ENCODE results near the gene STYXL2. TPM values are rescaled to one million over a fixed set of nuclear protein-coding genes. Genes with fewer than 3 reads are reported as not detected.

The STYXL2 gene
- total RNA-seq, 2 donors from 2014 or later: 5.8 to 21.9 TPM

DNA sequence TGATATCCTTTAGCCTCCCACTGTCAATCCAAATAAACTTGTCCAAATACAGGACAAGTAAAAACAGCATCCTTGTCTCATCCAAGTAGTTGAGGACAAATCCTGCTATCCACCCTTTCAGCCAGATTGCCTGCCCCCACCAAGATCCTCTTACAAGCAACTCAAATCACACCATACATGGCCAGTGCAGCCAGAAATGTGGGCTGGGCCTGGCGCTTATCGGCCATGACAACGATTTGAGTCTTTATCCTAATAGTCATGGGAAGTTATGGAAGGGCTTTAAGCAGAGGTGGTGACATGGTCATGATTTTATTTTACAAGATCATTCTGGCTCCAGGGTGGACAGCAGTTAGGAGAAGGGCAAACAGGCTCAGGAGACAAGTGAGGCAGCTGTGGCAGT is 10.0 kb upstream of the STYXL2 start:
- TF ChIP-seq, protein P1, sequence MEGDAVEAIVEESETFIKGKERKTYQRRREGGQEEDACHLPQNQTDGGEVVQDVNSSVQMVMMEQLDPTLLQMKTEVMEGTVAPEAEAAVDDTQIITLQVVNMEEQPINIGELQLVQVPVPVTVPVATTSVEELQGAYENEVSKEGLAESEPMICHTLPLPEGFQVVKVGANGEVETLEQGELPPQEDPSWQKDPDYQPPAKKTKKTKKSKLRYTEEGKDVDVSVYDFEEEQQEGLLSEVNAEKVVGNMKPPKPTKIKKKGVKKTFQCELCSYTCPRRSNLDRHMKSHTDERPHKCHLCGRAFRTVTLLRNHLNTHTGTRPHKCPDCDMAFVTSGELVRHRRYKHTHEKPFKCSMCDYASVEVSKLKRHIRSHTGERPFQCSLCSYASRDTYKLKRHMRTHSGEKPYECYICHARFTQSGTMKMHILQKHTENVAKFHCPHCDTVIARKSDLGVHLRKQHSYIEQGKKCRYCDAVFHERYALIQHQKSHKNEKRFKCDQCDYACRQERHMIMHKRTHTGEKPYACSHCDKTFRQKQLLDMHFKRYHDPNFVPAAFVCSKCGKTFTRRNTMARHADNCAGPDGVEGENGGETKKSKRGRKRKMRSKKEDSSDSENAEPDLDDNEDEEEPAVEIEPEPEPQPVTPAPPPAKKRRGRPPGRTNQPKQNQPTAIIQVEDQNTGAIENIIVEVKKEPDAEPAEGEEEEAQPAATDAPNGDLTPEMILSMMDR (IDR thresholded peaks at IDR 0.05): no peak
- no peak overlapping the region for H3K4me3 ChIP-seq
- no peaks in the 10 kb centered on the region for H3K27me3 ChIP-seq (replicated peaks; ENCODE audit: insufficient read depth)
- no peaks in the 10 kb centered on the region for H3K4me1 ChIP-seq (ENCODE audit: control insufficient read depth in 1 of 2, low read depth in 2 of 2)
- DNase-seq (ENCODE audit: low spot score): no peak
- H3K9me3 ChIP-seq: no peaks in the 10 kb centered on the region
- H3K36me3 ChIP-seq: no peaks in the 10 kb centered on the region
- H3K27ac ChIP-seq: no peak overlapping the region
- no peak for ATAC-seq (ENCODE audit: insufficient number of reproducible peaks, low FRiP score, low read depth)

DNA sequence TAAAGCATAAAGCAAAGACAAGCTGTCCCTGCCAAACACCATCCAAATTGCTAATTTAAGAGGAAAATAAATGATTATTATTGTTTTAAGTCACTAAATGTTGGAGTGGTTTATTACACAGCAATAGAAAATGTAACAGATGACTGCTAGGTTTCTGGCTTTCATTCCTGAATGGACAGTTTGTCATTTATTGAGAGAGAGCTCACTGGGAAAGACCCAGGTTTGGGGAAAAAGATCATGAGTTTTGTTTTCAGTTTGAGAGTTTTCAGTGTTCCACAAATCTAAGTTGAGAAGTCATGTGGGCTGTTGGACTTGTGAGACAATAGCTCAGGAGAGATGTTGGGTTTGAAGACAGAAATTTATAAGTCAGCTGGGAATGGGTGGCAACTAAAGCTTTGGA is 9.1 kb upstream of the STYXL2 start:
- TF ChIP-seq, protein P1 (IDR thresholded peaks at IDR 0.05): no peak
- no peak overlapping the region for H3K4me3 ChIP-seq
- H3K4me1 ChIP-seq (ENCODE audit: control insufficient read depth in 1 of 2, low read depth in 2 of 2): no peaks in the 10 kb centered on the region
- H3K9me3 ChIP-seq: no peaks in the 10 kb centered on the region
- no peak for ATAC-seq (ENCODE audit: insufficient number of reproducible peaks, low FRiP score, low read depth)
- no peaks in the 10 kb centered on the region for H3K36me3 ChIP-seq
- H3K27ac ChIP-seq: no peak overlapping the region
- no peaks in the 10 kb centered on the region for H3K27me3 ChIP-seq (replicated peaks; ENCODE audit: insufficient read depth)
- no peak for DNase-seq (ENCODE audit: low spot score)

DNA sequence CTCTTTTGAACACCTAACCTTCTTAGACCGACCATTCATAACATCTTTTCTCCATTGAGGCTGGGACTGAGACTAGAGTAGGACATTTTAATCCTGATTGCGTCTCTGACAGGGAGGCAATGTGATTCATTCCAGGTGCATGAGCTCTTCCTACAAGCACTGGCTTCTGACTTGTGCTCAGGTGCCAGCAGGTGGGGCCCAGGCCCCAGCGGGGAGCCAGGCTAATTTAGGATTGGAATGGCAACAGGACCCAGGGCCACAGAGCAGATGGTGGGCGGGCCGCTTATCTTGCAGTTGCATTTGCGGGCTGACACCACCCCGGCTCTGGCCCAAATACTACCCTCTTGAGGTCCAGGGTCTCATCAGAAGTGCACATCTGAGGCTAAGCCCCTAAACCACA is 7.8 kb upstream of the STYXL2 start:
- H3K4me1 ChIP-seq (ENCODE audit: control insufficient read depth in 1 of 2, low read depth in 2 of 2): no peaks in the 10 kb centered on the region
- H3K27ac ChIP-seq: no peak overlapping the region
- H3K27me3 ChIP-seq (replicated peaks; ENCODE audit: insufficient read depth): no peaks in the 10 kb centered on the region
- DNase-seq (ENCODE audit: low spot score): no peak
- TF ChIP-seq, protein P1 (IDR thresholded peaks at IDR 0.05): no peak
- no peaks in the 10 kb centered on the region for H3K9me3 ChIP-seq
- no peak for ATAC-seq (ENCODE audit: insufficient number of reproducible peaks, low FRiP score, low read depth)
- no peaks in the 10 kb centered on the region for H3K36me3 ChIP-seq
- no peak overlapping the region for H3K4me3 ChIP-seq

DNA sequence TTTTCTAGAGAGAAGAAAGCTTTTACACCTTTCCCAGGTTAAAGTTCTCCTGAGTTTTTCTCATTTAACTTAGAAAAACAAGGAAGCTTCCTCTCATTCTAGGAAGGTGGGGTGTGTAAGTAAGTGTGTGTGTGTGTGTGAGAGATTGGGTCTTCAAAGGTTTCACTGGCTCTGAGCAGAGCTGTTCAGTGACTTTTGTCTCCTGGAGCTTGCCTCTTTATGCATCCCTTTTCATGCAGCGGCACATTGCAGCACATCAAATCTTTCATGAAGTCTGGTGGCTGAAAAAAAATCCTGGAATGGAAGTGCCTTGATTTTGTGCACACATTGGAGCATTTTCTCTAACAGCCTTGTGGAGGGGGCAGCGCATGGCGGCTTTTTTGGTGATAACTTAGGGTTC is 7.1 kb upstream of the STYXL2 start:
- no peak for DNase-seq (ENCODE audit: low spot score)
- no peak for ATAC-seq (ENCODE audit: insufficient number of reproducible peaks, low FRiP score, low read depth)
- no peaks in the 10 kb centered on the region for H3K9me3 ChIP-seq
- H3K4me1 ChIP-seq (ENCODE audit: control insufficient read depth in 1 of 2, low read depth in 2 of 2): no peaks in the 10 kb centered on the region
- TF ChIP-seq, protein P1 (IDR thresholded peaks at IDR 0.05): no peak
- H3K27me3 ChIP-seq (replicated peaks; ENCODE audit: insufficient read depth): no peaks in the 10 kb centered on the region
- no peaks in the 10 kb centered on the region for H3K36me3 ChIP-seq
- no peak overlapping the region for H3K27ac ChIP-seq
- H3K4me3 ChIP-seq: no peak overlapping the region

DNA sequence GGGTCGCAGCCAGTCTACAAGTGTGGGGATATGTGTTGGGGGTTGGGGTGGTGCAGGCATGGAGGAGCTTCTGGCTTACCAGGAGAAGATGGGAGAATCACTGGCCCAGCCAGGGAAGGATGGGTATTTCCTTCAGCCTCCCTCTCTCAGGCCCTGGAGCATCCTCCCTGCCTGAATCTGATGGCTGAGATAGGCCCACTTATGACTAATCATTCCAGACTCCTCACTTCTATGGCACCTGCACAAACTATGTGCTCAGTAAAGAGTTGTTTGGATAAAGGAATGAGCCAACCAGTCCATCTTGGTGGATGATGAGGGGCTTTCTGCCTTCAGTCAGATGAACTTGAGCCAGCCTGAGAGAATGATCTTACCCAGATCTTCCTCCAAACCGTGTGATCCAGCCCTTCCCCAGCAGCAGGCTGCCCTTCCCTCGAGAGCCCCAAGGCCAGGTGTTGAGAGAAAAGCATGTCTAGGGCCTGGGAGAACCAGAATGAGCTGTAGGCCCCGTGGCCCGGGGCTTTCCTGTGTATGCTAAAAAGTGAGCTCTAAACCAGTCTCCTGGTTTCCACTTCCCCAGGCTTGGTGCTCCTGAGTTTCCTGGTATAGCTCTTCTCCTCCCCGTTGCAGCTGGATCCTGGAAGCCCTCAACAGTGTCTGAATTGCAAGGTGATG is 5.0 kb upstream of the STYXL2 start:
- ATAC-seq (ENCODE audit: insufficient number of reproducible peaks, low FRiP score, low read depth): no peak
- TF ChIP-seq, protein P1 (IDR thresholded peaks at IDR 0.05): no peak
- Histone ChIP-seq H3K4me1 (ENCODE audit: control insufficient read depth in 1 of 2, low read depth in 2 of 2) (peaks cover 9 to 16% of the 10 kb centered on the region in 2 donors), H3K27me3 (replicated peaks; ENCODE audit: insufficient read depth) (no peaks in the 10 kb centered on the region), H3K9me3 (no peaks in the 10 kb centered on the region), H3K4me3 (no peak overlapping the region), H3K36me3 (no peaks in the 10 kb centered on the region), H3K27ac (no peak overlapping the region)
- DNase-seq (ENCODE audit: low spot score): no peak

Data from thoracic aorta (tissue), 2 donors.